GM12878 (cell line): ENCODE measurements around the gene TMEM235. TPM values are rescaled to one million over a fixed set of nuclear protein-coding genes. Genes with fewer than 3 reads are reported as not detected.

ENCODE experiments used
- ATAC-seq: fragments of 200-7000 bp; cut with Tn5 transposase; 3 replicates; pipeline ENCODE4 v1.9.1; 2020; ENCODE audit warnings: mild to moderate bottlenecking, moderate library complexity
- BruUV-seq: library from RNA; stranded (reverse); fragments of 400-500 nt; replicated peaks from 2 replicates; lab custom pipeline; 2021; lab: Mats Ljungman, UMichigan
- CTCF ChIA-PET: fragments of 300-600 bp; sonication (Branson Sonifier 250); formaldehyde crosslinking; extraction: SDS; loops from one replicate; lab custom pipeline; 2021; ENCODE audit warnings: inconsistent platforms; lab: Yijun Ruan, JAX
- POLR2A ChIA-PET: fragments of 350-600 bp; formaldehyde crosslinking; extraction: SDS; loops from one replicate; lab custom pipeline; 2021; ENCODE audit warnings: inconsistent platforms; lab: Charles Lee
- RAD21 ChIA-PET: fragments of 300-600 bp; sonication (Branson Sonifier 250); formaldehyde crosslinking; loops from one replicate; lab custom pipeline; 2023; ENCODE audit warnings: antibody characterized with exemption; ENCODE audit not compliant: unreplicated experiment; lab: Charles Lee
- SMC1A ChIA-PET: fragments of 300-600 bp; sonication (Branson Sonifier 250); formaldehyde crosslinking; loops from one replicate; lab custom pipeline; 2023; ENCODE audit not compliant: unreplicated experiment, uncharacterized antibody; lab: Charles Lee
- DNase-seq: peaks from one replicate; pipeline ENCODE4 v3.0.0-alpha.2; 2011; ENCODE audit warnings: low read depth, low spot score
- FAIRE-seq: peaks from 3 replicates; lab custom pipeline; 2011; peaks lifted over from hg19 to GRCh38; lab: Jason Lieb, UNC
- H2AFZ ChIP-seq: 2 replicates; pipeline ENCODE4 v1.6.0; 2011; ENCODE audit warnings: low read depth, low read length, control low read depth; ENCODE audit not compliant: control insufficient read depth
- H3K27ac ChIP-seq: 2 replicates; pipeline ENCODE4 v1.5.1; 2011; ENCODE audit warnings: control low read depth; ENCODE audit not compliant: control insufficient read depth, insufficient read depth
- H3K27me3 ChIP-seq, 2 experiments: replicated peaks in 1 of 2; 2 replicates each; pipeline versions ENCODE4 v1.6.0 to v1.6.1; 2011; ENCODE audit warnings: low read length in 1 of 2; ENCODE audit not compliant: control insufficient read depth in 2 of 2, insufficient read depth in 2 of 2
- H3K36me3 ChIP-seq, 2 experiments: 2 replicates each; pipeline ENCODE4 v1.5.1; 2011; ENCODE audit warnings: low read length in 1 of 2; ENCODE audit not compliant: control insufficient read depth in 2 of 2, insufficient read depth in 2 of 2
- H3K4me1 ChIP-seq: 2 replicates; pipeline ENCODE4 v1.6.1; 2011; ENCODE audit warnings: mild to moderate bottlenecking, low read length, moderate library complexity, mixed read lengths; ENCODE audit not compliant: control insufficient read depth, insufficient read depth
- H3K4me2 ChIP-seq: 2 replicates; pipeline ENCODE4 v1.6.0; 2011; ENCODE audit warnings: control low read depth; ENCODE audit not compliant: control insufficient read depth, insufficient read depth
- H3K4me3 ChIP-seq: fragments of 200-600 bp; sonication (generic); 2 replicates; pipeline ENCODE4 v1.5.1; 2016
- H3K79me2 ChIP-seq: 2 replicates; pipeline ENCODE4 v1.6.0; 2011; ENCODE audit warnings: low read length; ENCODE audit not compliant: control insufficient read depth, insufficient read depth
- H3K9ac ChIP-seq: 2 replicates; pipeline ENCODE4 v1.8.0; 2011; ENCODE audit warnings: low read length, control low read depth, mixed read lengths; ENCODE audit not compliant: control insufficient read depth, insufficient read depth
- H3K9me3 ChIP-seq: replicated peaks from 3 replicates; pipeline ENCODE4 v1.5.1; 2011; ENCODE audit warnings: mild to moderate bottlenecking, low read length; ENCODE audit not compliant: control insufficient read depth, insufficient read depth
- H4K20me1 ChIP-seq: 2 replicates; pipeline ENCODE4 v1.6.0; 2011; ENCODE audit not compliant: control insufficient read depth, insufficient read depth
- MLLT1 ChIP-seq: fragments of 450-650 bp; IDR thresholded peaks from 2 replicates; pipeline ENCODE4 v1.6.1; 2016; ENCODE audit warnings: mild to moderate bottlenecking
- PRDM15 ChIP-seq: fragments of 450-650 bp; formaldehyde crosslinking; IDR thresholded peaks from 2 replicates; pipeline ENCODE4 v1.4.0; 2020; ENCODE audit warnings: mild to moderate bottlenecking, moderate library complexity
- RELB ChIP-seq: fragments of 450-650 bp; IDR thresholded peaks from 2 replicates; pipeline ENCODE4 v1.6.1; 2017; ENCODE audit warnings: low read depth, mild to moderate bottlenecking, moderate library complexity
- WGBS: methylation state at CpG from one replicate; pipeline ENCODE4 v1.1.6; 2016; ENCODE audit warnings: low lambda C conversion rate; ENCODE audit not compliant: insufficient replicate concordance, insufficient coverage; ENCODE audit errors: missing lambda C conversion rate; 5-methylcytosine and 5-hydroxymethylcytosine counted together
- in situ Hi-C: fragments of 300-500 bp; cut with MboI; formaldehyde crosslinking; loops from 9 replicates; pipeline ENCODE4 v1.14.3; 2018; ENCODE audit warnings: mixed read lengths
- intact Hi-C: fragments of 100-400 bp; cut with micrococcal nuclease; formaldehyde crosslinking; loops from one replicate; pipeline ENCODE4 v1.14.2; 2022; ENCODE audit not compliant: unreplicated experiment
- polyA plus RNA-seq, 11 experiments: library from polyadenylated mRNA; depleted of rRNA in 4 of 11; unstranded in 6 of 11; stranded (reverse) in 5 of 11; fragments of >200 nt; fragmentation: Nextera tagmentation in 4 of 11; fragmentation: Illumina TruSeq in 1 of 11; extraction: Ambion mirVana in 4 of 11; extraction: Trizol in 1 of 11; gene quantifications; 1 replicate in 1 of 11; 2 replicates in 10 of 11; pipeline versions ENCODE4 v1.2.1 to v1.2.3, GENCODE V29; 2011 to 2016; ENCODE audit warnings: inconsistent platforms in 2 of 11, missing spikeins in 2 of 11, low read depth in 1 of 11
- total RNA-seq, 4 experiments: library from RNA; depleted of rRNA in 3 of 4; stranded (reverse); fragments of >200 nt in 3 of 4; fragmentation: Illumina TruSeq in 1 of 4; extraction: Trizol in 1 of 4; gene quantifications; 2 replicates each; pipeline versions ENCODE4 v1.2.1 to v1.2.3, GENCODE V29; 2013 to 2021

The TMEM235 gene
- total and polyA plus RNA-seq, 10 of the 15 experiments (the other 5 are each of a cell fraction or from before 2014, with no cell fraction given) = not detected

- H3K36me3 ChIP-seq = no peaks in the 10 kb centered on the region
Observed at GRCh38 chr17:78248051-78248914, 16.9 kb downstream of the TMEM235 start.

More at GRCh38 chr17:78248051-78248914, 16.9 kb downstream of the TMEM235 start:
- H4K20me1 ChIP-seq = no peaks in the 10 kb centered on the region
- ChIA-PET RAD21 (interaction anchor here (0.8 to 1.8 kb wide), 2 partner anchors 174 to 176 kb away, joined by 3 to 8 read pairs; no protein-coding TSS in a partner anchor), SMC1A (interaction anchor here (0.6 to 4.1 kb wide), 4 partner anchors 10 to 173 kb away, joined by 3 to 25 read pairs (median 9); no protein-coding TSS in a partner anchor), POLR2A (no interaction called here), CTCF (interaction anchor here (0.6 to 5.9 kb wide), 9 partner anchors 10 to 229 kb away, joined by 3 to 82 read pairs (median 3); no protein-coding TSS in a partner anchor)
- H2AFZ ChIP-seq = no peak overlapping the region
- H3K9ac ChIP-seq = no peak overlapping the region
- no TSS peak for BruUV-seq
- 73% methylated on average over 29 of the region's 30 CpGs for WGBS
- in situ Hi-C loops (no loop called here), intact Hi-C loops (no loop called here)
- FAIRE-seq (no peak), ATAC-seq (no peak), DNase-seq (no peak)
- no peaks in the 10 kb centered on the region for H3K79me2 ChIP-seq
- no peaks in the 10 kb centered on the region for H3K9me3 ChIP-seq
- H3K4me3 ChIP-seq = no peak overlapping the region
- H3K27ac ChIP-seq = no peak overlapping the region
- peaks cover 27% of the 10 kb centered on the region for H3K4me1 ChIP-seq
- no peak overlapping the region for H3K4me2 ChIP-seq
- H3K27me3 ChIP-seq = no peaks in the 10 kb centered on the region; a peak in 1 of 4 replicates
- no peak for TF ChIP-seq MLLT1
- no peak for TF ChIP-seq PRDM15 (CRISPR knock-in tag)
- TF ChIP-seq RELB = no peak
